ENCODE data around the gene INSYN2B.
"Not testable (repeated sequence)": the region's sequence is repeated elsewhere in the genome, so short reads cannot be mapped to it uniquely, and the experiment has no call there.

The INSYN2B gene

GRCh38 chr5:169954786-169955185, 25.5 kb downstream of the INSYN2B start:
- no peak overlapping the region for H3K27ac ChIP-seq
- H3K27me3 ChIP-seq = no peaks in the 10 kb centered on the region
- no peak for TF ChIP-seq Cebpa-rat (IDR thresholded peaks at IDR 0.05)
- H3K4me2 ChIP-seq = no peak overlapping the region
- H4K20me1 ChIP-seq = no peaks in the 10 kb centered on the region
- no peak overlapping the region for H3K4me3 ChIP-seq
- H3K36me3 ChIP-seq = 0 out of 2 replicates have a peak, but pooled peaks cover 7% of the 10 kb centered on the region
- H3K9me3 ChIP-seq = no peaks in the 10 kb centered on the region
- no peak overlapping the region for H3K9ac ChIP-seq
- H3K4me1 ChIP-seq = no peaks in the 10 kb centered on the region

GRCh38 chr5:169953196-169953595, 27.1 kb downstream of the INSYN2B start:
- not testable (repeated sequence) for H3K9me3 ChIP-seq, H3K4me2 ChIP-seq, H3K4me1 ChIP-seq, H3K4me3 ChIP-seq, H3K27ac ChIP-seq, H4K20me1 ChIP-seq, H3K9ac ChIP-seq, H3K36me3 ChIP-seq, H3K27me3 ChIP-seq

GRCh38 chr5:169950333-169950732, 30.0 kb downstream of the INSYN2B start:
- Histone ChIP-seq H3K27me3 (no peaks in the 10 kb centered on the region), H3K36me3 (peaks cover 8% of the 10 kb centered on the region; the same call in 1 of the 2 replicates), H3K4me2 (no peak overlapping the region), H3K9me3 (no peaks in the 10 kb centered on the region), H3K27ac (no peak overlapping the region), H3K4me1 (no peaks in the 10 kb centered on the region), H4K20me1 (no peaks in the 10 kb centered on the region), H3K9ac (no peak overlapping the region), H3K4me3 (no peak overlapping the region)
- no peak for TF ChIP-seq Cebpa-rat (IDR thresholded peaks at IDR 0.05)

- Histone ChIP-seq H3K27me3 (no peaks in the 10 kb centered on the region), H3K9ac (no peak overlapping the region), H3K4me2 (no peak overlapping the region), H4K20me1 (no peaks in the 10 kb centered on the region), H3K27ac (no peak overlapping the region), H3K4me1 (no peaks in the 10 kb centered on the region), H3K4me3 (no peak overlapping the region), H3K36me3 (peaks cover 5% of the 10 kb centered on the region; the same call in 1 of the 2 replicates), H3K9me3 (no peaks in the 10 kb centered on the region)
- no peak for TF ChIP-seq Cebpa-rat (IDR thresholded peaks at IDR 0.05)
Observed at GRCh38 chr5:169946743-169947295, 33.5 kb downstream of the INSYN2B start.

- no peaks in the 10 kb centered on the region for H3K27me3 ChIP-seq
- H3K36me3 ChIP-seq = peaks cover 5% of the 10 kb centered on the region; the same call in 1 of the 2 replicates
- no peaks in the 10 kb centered on the region for H4K20me1 ChIP-seq
- no peaks in the 10 kb centered on the region for H3K4me1 ChIP-seq
- no peak for TF ChIP-seq Cebpa-rat (IDR thresholded peaks at IDR 0.05)
- no peak overlapping the region for H3K4me3 ChIP-seq
- H3K4me2 ChIP-seq = no peak overlapping the region
- no peaks in the 10 kb centered on the region for H3K9me3 ChIP-seq
- no peak overlapping the region for H3K27ac ChIP-seq
- H3K9ac ChIP-seq = no peak overlapping the region
Observed at GRCh38 chr5:169945831-169946261, 34.4 kb downstream of the INSYN2B start.

DNA sequence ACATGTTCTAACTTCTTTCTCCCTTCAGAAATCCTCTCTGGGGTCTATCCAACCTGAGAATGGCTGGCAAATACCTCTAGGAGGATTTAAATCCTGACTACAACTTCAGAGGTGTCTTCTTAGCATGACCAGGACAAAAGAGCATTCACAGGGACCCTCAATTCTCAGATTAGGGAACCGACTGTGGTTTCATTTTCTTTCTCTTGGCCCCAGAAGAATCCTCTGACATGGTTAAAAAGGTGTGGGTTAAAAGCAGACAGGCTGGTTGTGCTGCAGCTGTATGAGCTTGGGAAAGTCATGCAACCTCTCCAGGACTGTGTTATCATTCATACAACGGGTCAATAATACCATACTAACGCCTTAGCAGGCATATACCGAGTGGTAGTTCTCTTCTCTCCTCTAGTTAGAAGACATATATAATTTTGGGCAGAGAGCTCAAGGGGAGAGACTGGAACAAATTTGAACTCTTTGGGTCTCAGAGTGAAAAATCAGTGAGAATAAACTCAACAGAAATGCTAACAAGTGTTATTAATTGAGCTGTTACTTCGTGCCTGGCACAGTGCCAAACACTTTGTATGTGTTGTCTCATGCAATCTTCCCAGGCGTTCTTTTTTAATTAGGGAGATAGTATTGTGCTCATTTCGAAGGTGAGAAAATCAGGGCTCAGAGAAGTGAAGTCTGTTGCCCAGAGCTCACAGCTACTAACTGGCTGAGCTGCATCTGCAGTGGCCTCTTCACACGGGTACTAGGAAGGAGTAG, 35.2 kb downstream of the INSYN2B start:
- H3K4me2 ChIP-seq = no peak overlapping the region
- no peak overlapping the region for H3K9ac ChIP-seq
- H3K36me3 ChIP-seq = peaks cover 5% of the 10 kb centered on the region; the same call in 1 of the 2 replicates
- H3K4me3 ChIP-seq = no peak overlapping the region
- H3K4me1 ChIP-seq = no peaks in the 10 kb centered on the region
- H3K27me3 ChIP-seq = no peaks in the 10 kb centered on the region
- no peaks in the 10 kb centered on the region for H4K20me1 ChIP-seq
- H3K27ac ChIP-seq = no peak overlapping the region
- no peak for TF ChIP-seq Cebpa-rat (IDR thresholded peaks at IDR 0.05)
- no peaks in the 10 kb centered on the region for H3K9me3 ChIP-seq

DNA sequence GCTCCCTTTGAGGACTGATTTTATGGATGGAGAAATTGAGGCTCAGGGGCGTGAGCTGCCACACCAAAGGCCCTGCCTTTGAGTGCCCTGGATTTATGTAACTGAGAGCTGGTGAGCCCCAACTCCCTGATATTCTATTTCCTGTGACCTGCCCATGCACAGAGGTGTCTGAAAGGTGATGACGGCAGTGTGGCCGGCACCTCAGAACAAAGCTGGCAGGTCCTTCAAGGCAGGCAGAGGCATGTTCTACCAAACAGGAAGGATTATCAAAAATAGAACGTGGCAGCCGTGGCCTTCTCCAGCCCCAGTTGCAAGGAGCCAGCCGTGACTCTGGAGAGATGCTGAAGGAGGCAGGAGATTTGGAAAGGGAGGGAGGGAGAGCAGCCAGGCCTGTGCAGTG, 36.2 kb downstream of the INSYN2B start:
- H3K4me2 ChIP-seq = no peak overlapping the region
- no peak overlapping the region for H3K9ac ChIP-seq
- no peaks in the 10 kb centered on the region for H4K20me1 ChIP-seq
- no peaks in the 10 kb centered on the region for H3K27me3 ChIP-seq
- no peak for TF ChIP-seq Cebpa-rat (IDR thresholded peaks at IDR 0.05)
- H3K27ac ChIP-seq = no peak overlapping the region
- H3K4me1 ChIP-seq = no peaks in the 10 kb centered on the region
- peaks cover 5% of the 10 kb centered on the region; the same call in 1 of the 2 replicates for H3K36me3 ChIP-seq
- H3K4me3 ChIP-seq = no peak overlapping the region
- no peaks in the 10 kb centered on the region for H3K9me3 ChIP-seq

- Histone ChIP-seq H3K4me3 (no peak overlapping the region), H4K20me1 (no peaks in the 10 kb centered on the region), H3K4me1 (no peaks in the 10 kb centered on the region), H3K9me3 (no peaks in the 10 kb centered on the region), H3K9ac (no peak overlapping the region), H3K4me2 (no peak overlapping the region), H3K27me3 (no peaks in the 10 kb centered on the region), H3K36me3 (peaks cover 5% of the 10 kb centered on the region; the same call in 1 of the 2 replicates), H3K27ac (no peak overlapping the region)
- no peak for TF ChIP-seq Cebpa-rat (IDR thresholded peaks at IDR 0.05)
Observed at GRCh38 chr5:169943026-169943425, 37.3 kb downstream of the INSYN2B start.

DNA sequence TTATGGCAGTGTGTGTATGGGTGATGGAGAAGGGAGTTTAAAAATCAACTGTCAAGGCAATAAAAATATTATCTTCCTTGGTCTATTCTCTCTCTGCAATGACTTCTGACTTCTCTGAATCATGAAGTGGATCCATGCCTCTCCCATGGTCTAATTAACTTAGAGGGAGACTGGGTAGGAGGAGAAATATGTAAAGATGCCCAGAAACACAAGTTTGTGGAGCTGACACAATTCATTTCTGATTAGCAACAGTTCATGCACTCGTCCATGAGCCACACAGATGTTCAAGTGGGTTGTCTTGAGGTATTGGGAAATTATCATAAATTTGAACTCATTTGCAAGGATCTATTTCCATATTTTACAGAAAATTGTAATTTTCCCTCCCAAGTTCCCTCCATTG, 38.1 kb downstream of the INSYN2B start:
- H3K27ac ChIP-seq = no peak overlapping the region
- H3K9ac ChIP-seq = no peak overlapping the region
- no peaks in the 10 kb centered on the region for H3K27me3 ChIP-seq
- no peaks in the 10 kb centered on the region for H3K9me3 ChIP-seq
- no peak for TF ChIP-seq Cebpa-rat (IDR thresholded peaks at IDR 0.05)
- no peak overlapping the region for H3K4me2 ChIP-seq
- H3K36me3 ChIP-seq = peaks cover 5% of the 10 kb centered on the region; the same call in 1 of the 2 replicates
- H3K4me1 ChIP-seq = no peaks in the 10 kb centered on the region
- no peak overlapping the region for H3K4me3 ChIP-seq
- no peaks in the 10 kb centered on the region for H4K20me1 ChIP-seq

GRCh38 chr5:169941542-169941941, 38.8 kb downstream of the INSYN2B start:
- no peaks in the 10 kb centered on the region for H4K20me1 ChIP-seq
- TF ChIP-seq Cebpa-rat (IDR thresholded peaks at IDR 0.05) = no peak
- no peaks in the 10 kb centered on the region for H3K4me1 ChIP-seq
- no peaks in the 10 kb centered on the region for H3K27me3 ChIP-seq
- no peak overlapping the region for H3K4me2 ChIP-seq
- no peak overlapping the region for H3K4me3 ChIP-seq
- no peaks in the 10 kb centered on the region for H3K9me3 ChIP-seq
- H3K9ac ChIP-seq = no peak overlapping the region
- no peak overlapping the region for H3K27ac ChIP-seq
- H3K36me3 ChIP-seq = peaks cover under 1% of the 10 kb centered on the region; the same call in 1 of the 2 replicates
